Fibroblast of skin of right quadriceps (primary cell): ENCODE results near the gene PGAM2.
"Not testable (repeated sequence)": the region's sequence is repeated elsewhere in the genome, so short reads cannot be mapped to it uniquely, and the experiment has no call there.

Source experiments
- DNase-seq: peaks from one replicate; pipeline ENCODE4 v3.0.0-alpha.2; 2013

Gene PGAM2

DNA sequence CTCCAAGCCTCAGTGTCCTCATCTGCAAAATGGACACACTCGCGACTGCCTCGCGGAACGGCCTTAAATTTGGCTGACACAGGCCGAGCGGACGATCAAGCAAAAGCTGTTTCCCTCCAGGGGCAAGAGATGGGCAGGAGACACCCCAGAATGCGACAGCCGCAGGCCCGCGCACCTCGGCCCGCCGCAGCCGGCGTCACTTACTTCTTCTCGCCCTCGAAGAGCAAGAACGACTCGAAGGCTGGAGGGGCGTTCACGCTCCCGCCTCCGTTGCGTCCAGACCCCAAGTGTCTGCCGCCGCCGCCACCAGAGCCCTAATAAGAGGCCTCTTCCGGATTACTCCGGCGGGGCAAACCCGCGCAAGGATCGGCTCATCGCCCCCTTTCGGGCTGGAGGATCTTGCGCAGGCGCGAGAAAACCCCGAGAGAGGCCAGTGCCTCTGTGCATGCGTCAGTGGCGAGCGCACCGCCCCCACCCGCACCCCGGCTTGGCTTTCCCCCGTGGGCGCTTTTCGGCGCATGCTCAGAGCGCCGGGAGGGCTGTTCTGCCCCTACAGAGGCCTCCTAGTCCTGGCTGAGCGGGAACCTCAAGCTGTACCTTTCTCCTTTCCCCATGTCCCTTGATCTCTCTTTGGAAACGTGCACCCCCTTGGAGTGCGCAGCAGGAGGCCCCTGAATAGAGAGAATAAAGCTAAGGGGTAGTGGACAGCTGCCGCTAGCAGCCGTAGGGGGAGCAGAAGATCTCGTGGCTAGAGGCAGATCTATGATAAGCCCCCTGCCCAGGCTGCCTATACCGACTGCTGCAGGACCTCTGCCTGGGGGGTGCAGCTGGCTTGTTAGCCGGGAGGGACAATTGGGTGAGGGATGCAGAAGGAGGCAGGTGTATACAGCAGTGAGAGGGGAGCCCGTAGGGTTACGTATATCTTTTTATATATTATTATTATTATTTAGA, 46.2 kb downstream of the PGAM2 start:
- DNase-seq: peak; percentile 97

DNA sequence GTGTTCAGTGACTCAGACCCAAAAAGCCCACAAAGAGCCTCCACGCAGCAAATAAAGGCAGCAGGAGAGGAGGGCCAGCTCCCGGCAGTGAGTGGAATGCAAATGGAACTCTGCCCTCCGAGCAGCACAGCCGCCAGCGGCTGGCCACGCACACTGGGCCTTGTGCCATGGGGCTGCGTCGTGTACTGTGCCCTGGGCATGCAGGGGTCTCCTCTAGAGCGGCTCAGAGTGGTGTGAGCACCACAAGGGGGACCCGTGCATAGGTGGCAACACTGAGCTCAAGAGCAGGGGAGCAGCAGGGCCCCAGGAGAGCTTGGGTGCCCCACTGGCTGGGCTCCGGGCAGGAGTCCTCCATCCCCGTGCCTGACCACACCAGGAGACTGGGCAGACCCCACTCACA, 50.3 kb downstream of the PGAM2 start:
- not testable (repeated sequence) for DNase-seq
